Omental fat pad (tissue), 4 donors: ENCODE measurements around the gene SH3TC1. TPM values are rescaled to one million over a fixed set of nuclear protein-coding genes. Genes with fewer than 3 reads are reported as not detected.

Source experiments
- ATAC-seq: fragments of 150-250 bp; one replicate; pipeline ENCODE4 v1.9.1; 2016; ENCODE audit warnings: mild to moderate bottlenecking, moderate library complexity; ENCODE audit not compliant: low FRiP score
- DNase-seq: peaks from one replicate; pipeline ENCODE4 v3.0.0-alpha.2; 2019; ENCODE audit warnings: low spot score
- CTCF ChIP-seq, 3 donors: fragments of 450-650 bp; IDR thresholded peaks; one replicate each; pipeline ENCODE4 v1.5.1; 2016 to 2017; ENCODE audit warnings: antibody characterized with exemption in 3 of 3, mild to moderate bottlenecking in 3 of 3, moderate library complexity in 2 of 3
- total RNA-seq, 4 donors: library from RNA; depleted of rRNA; stranded (reverse); fragments of >200 nt; gene quantifications; one replicate each; pipeline ENCODE4 v1.1.0, GENCODE V29; 2016

Gene SH3TC1
- total RNA-seq, 4 donors from 2014 or later: 23.0 to 70.3 (median 29.1) TPM

DNA sequence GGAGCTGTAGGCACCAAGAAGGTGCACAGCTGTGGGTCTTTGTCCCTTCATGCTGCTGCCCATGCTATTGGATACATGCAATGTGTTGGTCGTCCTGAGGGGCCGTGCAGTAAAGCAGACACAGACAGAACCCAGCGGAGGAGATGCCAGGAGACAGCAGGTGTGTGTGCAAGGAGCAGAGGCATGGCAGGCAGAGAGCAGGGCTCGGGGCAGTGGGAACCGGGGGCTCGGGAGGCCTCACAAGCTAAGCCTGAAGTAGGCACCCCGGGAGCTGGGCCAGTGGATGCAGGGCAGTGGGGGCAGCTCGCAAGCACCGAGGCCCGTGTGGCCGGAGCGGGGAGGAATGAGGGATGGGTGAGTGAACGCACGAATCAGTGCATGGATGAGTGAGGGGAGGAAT, 83.7 kb downstream of the SH3TC1 start:
- DNase-seq (no peak), ATAC-seq (no peak)
- TF ChIP-seq CTCF (IDR thresholded peaks at IDR 0.05): no peak

DNA sequence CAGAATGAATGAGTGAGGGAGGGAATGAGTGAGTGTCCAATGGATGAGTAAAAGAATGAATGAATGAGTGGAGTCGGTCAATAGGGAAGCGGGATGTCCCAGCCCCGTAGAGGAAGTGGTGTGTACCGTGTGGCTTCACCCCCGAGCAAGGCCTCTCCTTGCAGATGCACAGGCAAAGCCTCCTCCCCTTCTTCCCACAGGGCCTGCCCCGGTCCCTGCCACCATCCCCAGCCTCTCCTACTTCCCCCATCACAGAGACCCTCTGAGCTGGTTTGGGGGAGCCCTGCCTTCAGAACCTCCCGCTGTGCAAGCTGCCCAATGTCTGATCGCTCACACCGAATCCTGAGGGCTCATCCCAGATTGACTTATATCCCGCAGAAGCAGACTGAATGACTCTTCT, 84.1 kb downstream of the SH3TC1 start:
- TF ChIP-seq CTCF (IDR thresholded peaks at IDR 0.05): no peak
- no peak for DNase-seq
- ATAC-seq: no peak

GRCh38 chr4:8283631-8284121, 84.6 kb downstream of the SH3TC1 start:
- ATAC-seq (no peak), DNase-seq (no peak)
- no peak for TF ChIP-seq CTCF (IDR thresholded peaks at IDR 0.05)

DNA sequence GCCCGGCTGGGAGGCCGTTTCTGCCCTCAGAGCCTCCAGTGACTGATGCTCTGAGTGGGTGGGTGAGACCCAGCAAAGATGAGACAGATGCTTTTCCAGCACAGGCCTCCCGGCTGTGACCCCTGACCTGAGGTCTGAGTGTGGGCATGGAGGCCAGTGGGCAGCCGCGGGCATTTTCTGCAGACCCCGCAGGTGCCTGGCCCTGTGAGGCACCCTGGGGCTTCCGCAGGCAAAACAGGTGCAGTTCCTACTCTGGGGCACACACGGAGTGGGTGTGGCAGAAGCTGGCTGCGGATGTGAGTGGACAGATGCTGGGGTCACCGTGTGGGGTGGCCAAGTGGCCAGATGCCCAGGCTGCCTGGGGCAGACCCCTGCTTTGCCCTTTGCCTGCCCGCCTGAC, 85.3 kb downstream of the SH3TC1 start:
- ATAC-seq (no peak), DNase-seq (no peak)
- no peak for TF ChIP-seq CTCF (IDR thresholded peaks at IDR 0.05)

GRCh38 chr4:8285143-8285975, 86.3 kb downstream of the SH3TC1 start:
- ATAC-seq (no peak), DNase-seq (no peak)
- TF ChIP-seq CTCF (IDR thresholded peaks at IDR 0.05): no peak

GRCh38 chr4:8285976-8286718, 87.1 kb downstream of the SH3TC1 start:
- ATAC-seq (no peak), DNase-seq (no peak)
- no peak for TF ChIP-seq CTCF (IDR thresholded peaks at IDR 0.05)
